ENCODE results near the gene FAM120AOS. TPM values are rescaled to one million over a fixed set of nuclear protein-coding genes. Genes with fewer than 3 reads are reported as not detected.

The FAM120AOS gene
- total RNA-seq, 2 experiments from 2014 or later = 47.1 to 55.7 TPM

GRCh38 chr9:93459432-93459847 is 6.1 kb upstream of the FAM120AOS start:
- H3K36me3 ChIP-seq (ENCODE audit: insufficient read depth, low read length) = peaks cover 63% of the 10 kb centered on the region
- BruUV-seq (replicated peaks) = no TSS peak
- TF ChIP-seq, protein P1, sequence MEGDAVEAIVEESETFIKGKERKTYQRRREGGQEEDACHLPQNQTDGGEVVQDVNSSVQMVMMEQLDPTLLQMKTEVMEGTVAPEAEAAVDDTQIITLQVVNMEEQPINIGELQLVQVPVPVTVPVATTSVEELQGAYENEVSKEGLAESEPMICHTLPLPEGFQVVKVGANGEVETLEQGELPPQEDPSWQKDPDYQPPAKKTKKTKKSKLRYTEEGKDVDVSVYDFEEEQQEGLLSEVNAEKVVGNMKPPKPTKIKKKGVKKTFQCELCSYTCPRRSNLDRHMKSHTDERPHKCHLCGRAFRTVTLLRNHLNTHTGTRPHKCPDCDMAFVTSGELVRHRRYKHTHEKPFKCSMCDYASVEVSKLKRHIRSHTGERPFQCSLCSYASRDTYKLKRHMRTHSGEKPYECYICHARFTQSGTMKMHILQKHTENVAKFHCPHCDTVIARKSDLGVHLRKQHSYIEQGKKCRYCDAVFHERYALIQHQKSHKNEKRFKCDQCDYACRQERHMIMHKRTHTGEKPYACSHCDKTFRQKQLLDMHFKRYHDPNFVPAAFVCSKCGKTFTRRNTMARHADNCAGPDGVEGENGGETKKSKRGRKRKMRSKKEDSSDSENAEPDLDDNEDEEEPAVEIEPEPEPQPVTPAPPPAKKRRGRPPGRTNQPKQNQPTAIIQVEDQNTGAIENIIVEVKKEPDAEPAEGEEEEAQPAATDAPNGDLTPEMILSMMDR (conservative IDR thresholded peaks at IDR 0.05; ENCODE audit: low read length) = no peak
- TF ChIP-seq EZH2phosphoT487 (IDR thresholded peaks at IDR 0.05; ENCODE audit: borderline replicate concordance, low read depth, low read length) = no peak
- peaks cover 99% of the 10 kb centered on the region for H3K4me1 ChIP-seq (ENCODE audit: insufficient read depth, low read length, poor library complexity, severe bottlenecking)
- POLR2A ChIA-PET = interaction anchor here (0.6 to 1.6 kb wide), 2 partner anchors 8 to 226 kb away, joined by 3 to 4 read pairs; partner anchors contain the start of gene FAM120A
- H2AFZ ChIP-seq (ENCODE audit: low read length) = no peak overlapping the region
- CTCF ChIA-PET (ENCODE audit: unreplicated experiment) = no interaction called here
- no peaks in the 10 kb centered on the region for H3K9me3 ChIP-seq (ENCODE audit: low read length)
- H3K9me2 ChIP-seq (ENCODE audit: insufficient read depth, low read length) = no peaks in the 10 kb centered on the region
- intact Hi-C loops (cut with micrococcal nuclease; ENCODE audit: unreplicated experiment) = no loop called here
- H3K4me2 ChIP-seq (ENCODE audit: low read length) = peak overlapping the region; percentile 65
- peaks cover 100% of the 10 kb centered on the region for H3K79me2 ChIP-seq (ENCODE audit: insufficient read depth, low read depth, low read length)
- peaks cover 11% of the 10 kb centered on the region; the same call in 1 of the 2 replicates for H4K20me1 ChIP-seq (ENCODE audit: insufficient read depth, low read length)
- DNase-seq (ENCODE audit: low spot score) = peak; percentile 19
- H3K4me3 ChIP-seq (ENCODE audit: low read depth, low read length, poor library complexity, severe bottlenecking) = no peak overlapping the region
- H3K27ac ChIP-seq (ENCODE audit: low read depth, low read length, poor library complexity, severe bottlenecking) = peak overlapping the region; percentile 81

- no TSS peak for BruUV-seq (replicated peaks)
- CTCF ChIA-PET (ENCODE audit: unreplicated experiment) = no interaction called here
Measured at GRCh38 chr9:93458712-93459111, 5.3 kb upstream of the FAM120AOS start.

GRCh38 chr9:93457006-93457405 is 3.6 kb upstream of the FAM120AOS start:
- ChIA-PET POLR2A (interaction anchor here (0.6 to 2.1 kb wide), 4 partner anchors 8 to 506 kb away, joined by 3 to 11 read pairs (median 4); no protein-coding TSS in a partner anchor), CTCF (ENCODE audit: unreplicated experiment) (no interaction called here)
- peaks cover 19% of the 10 kb centered on the region; the same call in 1 of the 2 replicates for H4K20me1 ChIP-seq (ENCODE audit: insufficient read depth, low read length)
- H3K79me2 ChIP-seq (ENCODE audit: insufficient read depth, low read depth, low read length) = peaks cover 100% of the 10 kb centered on the region
- no peaks in the 10 kb centered on the region for H3K9me2 ChIP-seq (ENCODE audit: insufficient read depth, low read length)
- peak overlapping the region; percentile 47 for H3K27ac ChIP-seq (ENCODE audit: low read depth, low read length, poor library complexity, severe bottlenecking)
- TF ChIP-seq, protein P1 (conservative IDR thresholded peaks at IDR 0.05; ENCODE audit: low read length) = no peak
- TF ChIP-seq EZH2phosphoT487 (IDR thresholded peaks at IDR 0.05; ENCODE audit: borderline replicate concordance, low read depth, low read length) = no peak
- intact Hi-C loops (cut with micrococcal nuclease; ENCODE audit: unreplicated experiment) = no loop called here
- H3K4me2 ChIP-seq (ENCODE audit: low read length) = peak overlapping the region; percentile 52
- H3K4me3 ChIP-seq (ENCODE audit: low read depth, low read length, poor library complexity, severe bottlenecking) = peak overlapping the region; percentile 31
- H3K9me3 ChIP-seq (ENCODE audit: low read length) = no peaks in the 10 kb centered on the region
- no TSS peak for BruUV-seq (replicated peaks)
- H2AFZ ChIP-seq (ENCODE audit: low read length) = no peak overlapping the region
- peaks cover 82% of the 10 kb centered on the region for H3K4me1 ChIP-seq (ENCODE audit: insufficient read depth, low read length, poor library complexity, severe bottlenecking)
- DNase-seq (ENCODE audit: low spot score) = no peak
- peaks cover 73% of the 10 kb centered on the region for H3K36me3 ChIP-seq (ENCODE audit: insufficient read depth, low read length)

More at GRCh38 chr9:93458712-93459111, 5.3 kb upstream of the FAM120AOS start:
- Histone ChIP-seq H3K79me2 (ENCODE audit: insufficient read depth, low read depth, low read length) (peaks cover 100% of the 10 kb centered on the region), H3K9me2 (ENCODE audit: insufficient read depth, low read length) (no peaks in the 10 kb centered on the region), H3K27ac (ENCODE audit: low read depth, low read length, poor library complexity, severe bottlenecking) (peak overlapping the region; percentile 81), H3K4me1 (ENCODE audit: insufficient read depth, low read length, poor library complexity, severe bottlenecking) (peaks cover 99% of the 10 kb centered on the region), H3K4me3 (ENCODE audit: low read depth, low read length, poor library complexity, severe bottlenecking) (no peak overlapping the region), H3K9me3 (ENCODE audit: low read length) (no peaks in the 10 kb centered on the region), H3K36me3 (ENCODE audit: insufficient read depth, low read length) (peaks cover 70% of the 10 kb centered on the region), H3K4me2 (ENCODE audit: low read length) (peak overlapping the region; percentile 65), H4K20me1 (ENCODE audit: insufficient read depth, low read length) (peaks cover 18% of the 10 kb centered on the region; the same call in 1 of the 2 replicates), H2AFZ (ENCODE audit: low read length) (no peak overlapping the region)
- POLR2A ChIA-PET = no interaction called here
- DNase-seq (ENCODE audit: low spot score) = no peak
- intact Hi-C loops (cut with micrococcal nuclease; ENCODE audit: unreplicated experiment) = no loop called here
- TF ChIP-seq EZH2phosphoT487 (IDR thresholded peaks at IDR 0.05; ENCODE audit: borderline replicate concordance, low read depth, low read length) = no peak
- TF ChIP-seq, protein P1 (conservative IDR thresholded peaks at IDR 0.05; ENCODE audit: low read length) = no peak
